ENCODE measurements around the gene RBFOX2. TPM values are rescaled to one million over a fixed set of nuclear protein-coding genes. Genes with fewer than 3 reads are reported as not detected.

RBFOX2 gene
- total and polyA plus RNA-seq, 2 experiments from 2014 or later, result 88.8 to 131 TPM

- no peak for TF ChIP-seq ZNF462 (CRISPR knock-in tag; IDR thresholded peaks at IDR 0.05)
These were observed 24.5 kb downstream of the RBFOX2 start (continued) for GRCh38 chr22:36003972-36004674.

- H3K27me3 ChIP-seq (ENCODE audit: insufficient read depth), result no peaks in the 10 kb centered on the region
- Mint-ChIP-seq H3K36me3 (ENCODE audit: low read depth) (no peaks in the 10 kb centered on the region), H3K27ac (no peak overlapping the region), H3K4me1 (peaks cover 7% of the 10 kb centered on the region; the same call in 2 of the 3 replicates), H3K9me3 (no peaks in the 10 kb centered on the region), H3K4me3 (no peak overlapping the region), H3K27me3 (ENCODE audit: insufficient read depth, low read depth, poor library complexity) (no peaks in the 10 kb centered on the region)
- no peak overlapping the region for H2AFZ ChIP-seq
- no peaks in the 10 kb centered on the region for H3F3A ChIP-seq (replicated peaks; ENCODE audit: low read depth)
- H3K9me2 ChIP-seq (ENCODE audit: insufficient read depth), result no peaks in the 10 kb centered on the region
- peaks cover 96% of the 10 kb centered on the region for H3K79me2 ChIP-seq (replicated peaks; ENCODE audit: insufficient read depth)
- H4K20me1 ChIP-seq (replicated peaks; ENCODE audit: insufficient read depth), result peaks cover 33% of the 10 kb centered on the region
- H3K27ac ChIP-seq (ENCODE audit: low read depth), result no peak overlapping the region
- ATAC-seq (no peak), DNase-seq (ENCODE audit: low spot score) (no peak)
- no peak overlapping the region for H3K4me2 ChIP-seq
- no peaks in the 10 kb centered on the region for H3K36me3 ChIP-seq (ENCODE audit: insufficient read depth)
- no peak for TF ChIP-seq ETS1 (IDR thresholded peaks at IDR 0.05)
- no peak for TF ChIP-seq EZH2 (IDR thresholded peaks at IDR 0.05; ENCODE audit: low read depth, unreplicated experiment)
- no peak for TF ChIP-seq EZH2phosphoT487 (IDR thresholded peaks at IDR 0.05; ENCODE audit: unreplicated experiment)
- TF ChIP-seq NANOG (IDR thresholded peaks at IDR 0.05; ENCODE audit: borderline replicate concordance), result no peak
- H3K4me1 ChIP-seq (ENCODE audit: insufficient read depth), result no peaks in the 10 kb centered on the region
- no peak overlapping the region for H3K4me3 ChIP-seq
These were observed 25.8 kb downstream of the RBFOX2 start for GRCh38 chr22:36002718-36003260.

Measured in GM23338 (cell line).